Psoas muscle (tissue), 8 donors: ENCODE measurements around the gene DMBT1. TPM values are rescaled to one million over a fixed set of nuclear protein-coding genes. Genes with fewer than 3 reads are reported as not detected.

Experiments
- ATAC-seq, 4 donors: fragments of 200-7000 bp; cut with Tn5 transposase; one replicate each; pipeline ENCODE4 v1.9.1; 2020; ENCODE audit warnings: moderate library complexity in 3 of 4, mild to moderate bottlenecking in 2 of 4
- DNase-seq, 2 donors: peaks; one replicate each; pipeline ENCODE4 v3.0.0-alpha.2; 2020
- H3K27ac ChIP-seq: fragments of 200-600 bp; one replicate; pipeline ENCODE4 v1.8.0; 2022
- H3K27me3 ChIP-seq, 3 donors: fragments of 200-600 bp in 1 of 3; one replicate each; pipeline versions ENCODE4 v1.6.1 to v1.8.0; 2013 to 2022; ENCODE audit warnings: low read length in 2 of 3, mild to moderate bottlenecking in 2 of 3, moderate library complexity in 1 of 3; ENCODE audit not compliant: insufficient read depth in 3 of 3
- H3K36me3 ChIP-seq, 2 donors: fragments of 200-600 bp in 1 of 2; one replicate each; pipeline versions ENCODE4 v1.6.1 to v1.8.0; 2013 to 2022; ENCODE audit warnings: low read depth in 1 of 2, mild to moderate bottlenecking in 1 of 2, moderate library complexity in 1 of 2; ENCODE audit not compliant: insufficient read depth in 1 of 2
- H3K4me1 ChIP-seq: fragments of 200-600 bp; one replicate; pipeline ENCODE4 v1.8.0; 2022
- H3K4me3 ChIP-seq: fragments of 200-600 bp; one replicate; pipeline ENCODE4 v1.8.0; 2022; ENCODE audit warnings: mild to moderate bottlenecking
- H3K9me3 ChIP-seq: fragments of 200-600 bp; one replicate; pipeline ENCODE4 v1.8.0; 2022
- CTCF ChIP-seq: fragments of 200-600 bp; IDR thresholded peaks from one replicate; pipeline ENCODE4 v1.8.0; 2022; ENCODE audit warnings: antibody characterized with exemption
- WGBS, 3 donors: extraction: QIAGEN DNeasy Blood & Tissue Kit; methylation state at CpG; one replicate each; pipeline versions ENCODE4 v1.1.6 to v1.1.7; 2013; 5-methylcytosine and 5-hydroxymethylcytosine counted together
- intact Hi-C, 2 donors: fragments of 100-400 bp; cut with DNase I; formaldehyde crosslinking; loops; one replicate each; pipeline versions ENCODE4 v1.11.0 to v1.14.2; 2022
- polyA plus RNA-seq, 3 donors: library from polyadenylated mRNA; stranded (reverse); fragments of 200-250 nt; gene quantifications; one replicate each; pipeline ENCODE4 v1.2.3, GENCODE V29; 2013
- total RNA-seq, 4 donors: library from RNA; stranded (reverse); fragmentation: NEBNext Ultra II Directional in 2 of 4; extraction: Animal tissue kit (Norgen Biotek cat#: 25700) in 2 of 4; gene quantifications; one replicate each; pipeline versions ENCODE4 v1.2.1 to v1.2.4, GENCODE V29; 2021 to 2023
- donor health status: healthy with polysubstance abuse.
- donor health status: DM: no; HTN: no; CAD: no; lungs with moderate emphysema.
- donor health status: Bipolar disorder and iron deficiency.
- donor health status: healthy.
- donor health status: DM: yes; HTN: yes; CAD: no.
- donor health status: DM: no; HTN: no; CAD: no.
- donor health status: DM: no; HTN: no; CAD: no.
- donor health status: DM: yes; HTN: yes; CAD: no.

The DMBT1 gene
- total and polyA plus RNA-seq, 7 donors: 0.03 to 0.43 (median 0.19) TPM

- TF ChIP-seq CTCF: no peak
- intact Hi-C loops: no loop called here
- Histone ChIP-seq H3K4me1 (no peaks in the 10 kb centered on the region), H3K27ac (no peak overlapping the region), H3K9me3 (no peaks in the 10 kb centered on the region), H3K36me3 (no peaks in the 10 kb centered on the region), H3K27me3 (peaks cover 0 to 17% (median 0%) of the 10 kb centered on the region in 3 donors), H3K4me3 (no peak overlapping the region)
- ATAC-seq: no peak
- DNase-seq: no peak
- whole genome bisulfite sequencing, 3 donors: 86 to 92% (median 88%) methylated on average over 4 of the region's 4 CpGs
Observed at GRCh38 chr10:122672655-122673054, 112.1 kb downstream of the DMBT1 start.

GRCh38 chr10:122673269-122673668 lies 112.7 kb downstream of the DMBT1 start:
- Histone ChIP-seq H3K27ac (no peak overlapping the region), H3K4me1 (no peaks in the 10 kb centered on the region), H3K4me3 (no peak overlapping the region), H3K27me3 (peaks cover 0 to 17% (median 2%) of the 10 kb centered on the region in 3 donors), H3K9me3 (no peaks in the 10 kb centered on the region), H3K36me3 (no peaks in the 10 kb centered on the region)
- intact Hi-C loops: no loop called here
- DNase-seq: no peak
- no peak for TF ChIP-seq CTCF
- ATAC-seq: no peak
- 47 to 56% (median 50%) methylated on average over 6 of the region's 6 CpGs for WGBS, 3 donors

GRCh38 chr10:122673731-122674130 lies 113.2 kb downstream of the DMBT1 start:
- intact Hi-C loops: no loop called here
- DNase-seq (no peak), ATAC-seq (no peak)
- H3K4me1 ChIP-seq: no peaks in the 10 kb centered on the region
- WGBS, 3 donors: 70 to 79% (median 79%) methylated on average over 5 of the region's 5 CpGs
- no peaks in the 10 kb centered on the region for H3K36me3 ChIP-seq
- H3K27ac ChIP-seq: no peak overlapping the region
- H3K27me3 ChIP-seq: peaks cover 0 to 17% (median 5%) of the 10 kb centered on the region in 3 donors
- H3K4me3 ChIP-seq: no peak overlapping the region
- TF ChIP-seq CTCF: no peak
- no peaks in the 10 kb centered on the region for H3K9me3 ChIP-seq

GRCh38 chr10:122674781-122675180 lies 114.2 kb downstream of the DMBT1 start:
- no peaks in the 10 kb centered on the region for H3K4me1 ChIP-seq
- no peak for TF ChIP-seq CTCF
- DNase-seq (no peak), ATAC-seq (no peak)
- intact Hi-C loops: no loop called here
- 38 to 47% (median 42%) methylated on average over 8 of the region's 8 CpGs for WGBS, 3 donors
- no peak overlapping the region for H3K27ac ChIP-seq
- no peaks in the 10 kb centered on the region for H3K36me3 ChIP-seq
- H3K4me3 ChIP-seq: no peak overlapping the region
- peaks cover 0 to 17% (median 5%) of the 10 kb centered on the region in 3 donors for H3K27me3 ChIP-seq
- H3K9me3 ChIP-seq: no peaks in the 10 kb centered on the region

GRCh38 chr10:122675278-122675677 lies 114.7 kb downstream of the DMBT1 start:
- no peak for ATAC-seq
- H3K27me3 ChIP-seq: peaks cover 0 to 17% (median 5%) of the 10 kb centered on the region in 3 donors
- H3K4me1 ChIP-seq: no peaks in the 10 kb centered on the region
- no peak overlapping the region for H3K4me3 ChIP-seq
- no peak overlapping the region for H3K27ac ChIP-seq
- no peak for DNase-seq
- WGBS, 3 donors: 45 to 68% (median 65%) methylated on average over 2 of the region's 2 CpGs
- H3K36me3 ChIP-seq: no peaks in the 10 kb centered on the region
- H3K9me3 ChIP-seq: no peaks in the 10 kb centered on the region
- intact Hi-C loops: no loop called here
- TF ChIP-seq CTCF: no peak
